Stimulated activated naive CD4-positive, alpha-beta T cell (primary cell): ENCODE data around the gene H2BK1.

ENCODE experiments used
- DNase-seq, 6 experiments: peaks; one replicate each; lab custom pipeline; 2025; lab: John Stamatoyannopoulos, UW

Gene H2BK1

GRCh38 chr7:151210087-151210854, at the start of gene H2BK1:
Gene H2BK1, minus strand, starts transcription at chr7:151210488. Its CDS starts 170 bp downstream, at chr7:151210318.
- DNase-seq, result no peak

- no peak for DNase-seq
Observed at GRCh38 chr7:151257990-151258389, 47.7 kb upstream of the H2BK1 start.

GRCh38 chr7:151256410-151257045, 46.2 kb upstream of the H2BK1 start:
- no peak for DNase-seq

- no peak for DNase-seq
Observed at GRCh38 chr7:151255390-151255789, 45.1 kb upstream of the H2BK1 start.

- DNase-seq, result no peak
Observed at GRCh38 chr7:151254851-151255250, 44.6 kb upstream of the H2BK1 start.

GRCh38 chr7:151254316-151254715, 44.0 kb upstream of the H2BK1 start:
- DNase-seq, result no peak

- DNase-seq, result no peak
Observed at GRCh38 chr7:151252961-151253711, 42.8 kb upstream of the H2BK1 start.

GRCh38 chr7:151252561-151252835, 42.2 kb upstream of the H2BK1 start:
- DNase-seq, result no peak

- DNase-seq, result peak in 2 of 6 experiments; percentile 3 to 11
Observed at GRCh38 chr7:151251689-151252560, 41.6 kb upstream of the H2BK1 start.

GRCh38 chr7:151251328-151251688, 41.0 kb upstream of the H2BK1 start:
- peak in 1 of 6 experiments; percentile 15 for DNase-seq

- DNase-seq, result no peak
Observed at GRCh38 chr7:151250181-151251132, 40.2 kb upstream of the H2BK1 start.

- DNase-seq, result no peak
Observed at GRCh38 chr7:151249732-151250072, 39.4 kb upstream of the H2BK1 start.

GRCh38 chr7:151249034-151249731, 38.9 kb upstream of the H2BK1 start:
- peak in 4 of 6 experiments; percentile 9 to 62 (median 42) for DNase-seq

GRCh38 chr7:151248346-151249033, 38.2 kb upstream of the H2BK1 start, which contains the start of gene SMARCD3:
Gene SMARCD3, minus strand, starts transcription at chr7:151248694. Its CDS starts 132 bp downstream, at chr7:151248562.
- peak in 3 of 6 experiments; percentile 39 to 49 (median 42) for DNase-seq

GRCh38 chr7:151247611-151248345, 37.5 kb upstream of the H2BK1 start:
- DNase-seq, result peak in 1 of 6 experiments; percentile 23

- DNase-seq, result no peak
Observed at GRCh38 chr7:151246851-151247580, 36.7 kb upstream of the H2BK1 start.

- no peak for DNase-seq
Observed at GRCh38 chr7:151246102-151246850, 36.0 kb upstream of the H2BK1 start.
